Muscle of back (tissue), 11 donors: Measurements from ENCODE around the gene CORO2B. TPM values are rescaled to one million over a fixed set of nuclear protein-coding genes. Genes with fewer than 3 reads are reported as not detected.
"Not testable (repeated sequence)": the region's sequence is repeated elsewhere in the genome, so short reads cannot be mapped to it uniquely, and the experiment has no call there.

Experiments
- DNase-seq, 3 donors: peaks; one replicate each; pipeline versions ENCODE4 v3.0.0 to v3.0.0-alpha.2; 2013
- polyA plus RNA-seq, 10 donors: library from polyadenylated mRNA; unstranded; fragments of 120-200 nt; gene quantifications; one replicate each; pipeline ENCODE4 v1.2.1, GENCODE V29; 2013; ENCODE audit not compliant: insufficient read length in 10 of 10

The CORO2B gene
- polyA plus RNA-seq, 10 donors: 4.9 to 7.5 (median 6.0) TPM

- DNase-seq: peak in 2 of 3 donors; percentile 0 to 57
Measured at GRCh38 chr15:68644083-68644904, 65.5 kb downstream of the CORO2B start.

DNA sequence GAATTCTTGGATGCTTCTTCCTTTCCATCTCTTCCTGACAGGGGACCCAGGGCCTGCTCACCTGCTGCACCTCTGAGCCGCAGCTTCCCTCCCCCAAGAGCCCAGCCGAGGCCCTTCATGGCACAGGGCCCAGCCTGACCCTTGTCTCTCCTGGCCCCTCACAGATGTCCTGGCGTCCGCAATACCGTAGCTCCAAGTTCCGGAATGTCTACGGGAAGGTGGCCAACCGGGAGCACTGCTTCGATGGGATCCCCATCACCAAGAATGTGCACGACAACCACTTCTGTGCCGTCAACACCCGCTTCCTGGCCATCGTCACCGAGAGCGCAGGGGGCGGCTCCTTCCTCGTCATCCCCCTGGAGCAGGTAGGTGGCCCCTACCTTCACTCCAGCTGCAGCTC lies 66.2 kb downstream of the CORO2B start:
- no peak for DNase-seq

DNA sequence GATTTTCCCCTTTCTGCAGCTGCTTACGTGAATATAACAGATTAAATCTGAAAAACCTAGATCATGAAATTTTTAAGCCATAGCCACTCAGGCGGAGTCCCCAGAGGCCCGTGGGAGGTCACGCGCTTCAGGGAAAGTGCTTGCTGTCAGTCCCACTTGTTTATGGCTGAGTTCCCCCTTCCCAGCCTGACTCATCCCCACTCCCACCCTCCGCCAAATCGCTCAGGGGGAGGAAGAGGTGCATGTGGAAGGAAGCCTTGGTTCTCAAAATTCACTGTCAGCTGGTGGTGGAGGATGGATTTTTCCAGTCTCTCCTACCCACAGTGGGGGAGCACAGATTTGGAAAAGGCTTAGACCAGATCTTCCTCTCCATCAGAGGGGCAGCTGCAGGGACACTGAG lies 67.4 kb downstream of the CORO2B start:
- peak in 1 of 3 donors; percentile 39 for DNase-seq

- DNase-seq: no peak
Measured at GRCh38 chr15:68646696-68647095, 67.9 kb downstream of the CORO2B start.

GRCh38 chr15:68647361-68647760 lies 68.6 kb downstream of the CORO2B start:
- DNase-seq: not testable (repeated sequence)

DNA sequence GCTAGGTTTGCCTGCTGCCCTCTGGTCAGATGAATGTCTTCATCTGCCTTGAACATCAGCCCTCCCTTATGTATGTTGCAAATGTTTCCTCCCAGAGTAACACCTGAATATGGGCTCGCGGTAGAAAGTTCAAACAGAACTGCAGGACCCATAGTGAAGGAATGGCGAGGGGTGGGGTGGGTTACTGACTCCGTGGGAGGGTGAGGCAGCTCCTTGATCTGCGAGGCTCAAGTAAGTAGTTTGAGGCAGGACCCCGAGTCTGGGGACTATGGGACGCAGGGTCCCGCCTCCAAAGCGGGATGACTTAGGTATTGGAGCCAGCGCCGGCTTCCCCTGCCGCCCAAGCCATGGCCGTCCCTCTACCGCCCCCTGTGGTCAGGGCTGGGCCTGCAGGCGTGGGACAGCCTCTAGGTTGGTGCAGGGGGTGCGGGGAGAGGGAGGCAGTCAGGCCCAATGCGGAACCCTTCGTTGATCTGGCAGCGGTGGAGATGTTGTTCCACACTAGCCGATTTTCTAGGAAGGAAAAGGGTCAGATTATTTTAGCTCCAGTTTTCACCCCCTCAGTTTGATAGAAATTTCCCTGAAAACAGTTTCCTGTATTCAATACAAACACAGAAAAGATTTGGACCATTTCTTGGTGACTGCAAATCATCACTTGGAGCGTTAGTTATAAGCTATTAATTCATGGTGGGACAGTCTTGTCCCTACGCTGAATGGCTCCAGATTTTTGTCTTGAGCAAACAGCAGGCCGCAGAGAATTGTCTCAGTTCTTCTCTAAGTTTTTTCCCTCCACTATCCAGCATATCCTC lies 72.3 kb downstream of the CORO2B start:
- DNase-seq: peak in 1 of 3 donors; percentile 47

- DNase-seq: peak in 1 of 3 donors; percentile 53
Measured at GRCh38 chr15:68651916-68652525, 73.2 kb downstream of the CORO2B start.

- DNase-seq: no peak
Measured at GRCh38 chr15:68653031-68653635, 74.3 kb downstream of the CORO2B start.

GRCh38 chr15:68653801-68654200 lies 75.0 kb downstream of the CORO2B start:
- peak in 1 of 3 donors; percentile 2 for DNase-seq

GRCh38 chr15:68654786-68655560 lies 76.2 kb downstream of the CORO2B start:
- peak in 1 of 3 donors; percentile 1 for DNase-seq

DNA sequence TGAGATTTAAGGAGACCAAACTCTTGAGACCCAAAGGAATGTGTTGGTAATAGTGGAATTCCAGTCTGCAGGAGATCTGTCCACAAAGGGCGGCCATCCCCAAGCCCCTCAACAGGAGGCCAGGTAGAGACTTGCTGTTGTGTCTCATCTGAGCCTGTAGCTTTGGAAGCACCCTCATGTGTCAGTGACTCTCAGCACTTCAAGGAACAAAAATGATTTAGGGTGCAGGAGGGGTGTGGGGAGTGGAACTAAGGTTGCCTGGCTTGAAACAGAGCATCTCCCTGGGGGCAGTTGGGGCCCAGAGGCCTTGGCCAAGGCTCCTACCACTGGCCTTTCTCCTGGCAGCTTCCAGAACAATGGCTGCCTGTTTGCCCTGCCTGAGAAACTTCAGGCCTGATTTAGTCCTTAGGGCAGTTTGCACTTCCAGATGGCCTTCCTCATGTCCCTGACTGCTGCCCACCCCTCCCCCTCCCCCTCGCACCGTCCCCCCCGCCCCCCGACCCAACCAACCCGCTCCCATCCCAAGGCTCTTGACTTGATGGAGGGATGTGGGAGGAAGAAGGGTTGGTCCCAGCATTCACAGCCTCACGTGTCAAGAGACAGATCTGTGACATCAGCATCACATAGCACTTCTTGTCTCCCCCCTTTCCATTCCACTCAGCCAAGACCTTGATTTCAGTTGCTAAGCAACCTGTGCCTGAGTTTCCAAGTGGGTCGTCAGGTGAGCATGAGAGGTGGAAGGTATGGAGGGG lies 77.1 kb downstream of the CORO2B start:
- DNase-seq: peak in 1 of 3 donors; percentile 1

- no peak for DNase-seq
Measured at GRCh38 chr15:68656438-68656739, 77.6 kb downstream of the CORO2B start.

DNA sequence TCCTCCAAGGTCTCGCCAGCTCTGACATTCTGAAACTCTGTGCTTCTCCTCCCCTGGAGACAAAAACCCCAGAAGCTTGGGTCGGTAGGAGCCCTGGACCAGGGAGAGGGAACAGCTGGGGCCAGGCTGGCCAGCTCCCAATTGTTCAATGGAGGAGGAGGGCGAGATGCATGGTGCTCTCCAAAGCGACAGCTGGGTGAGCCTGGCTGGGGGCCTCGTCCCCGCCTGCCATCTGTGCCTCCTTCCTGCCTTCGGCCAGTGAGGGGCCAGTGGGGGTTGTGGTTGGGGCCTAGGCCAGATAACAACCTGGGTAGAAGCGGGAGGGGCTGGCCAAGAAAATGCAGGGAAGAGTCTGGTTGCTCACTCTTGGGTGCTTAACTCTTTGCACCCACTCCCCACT lies 79.4 kb downstream of the CORO2B start:
- peak in 1 of 3 donors; percentile 62 for DNase-seq

DNA sequence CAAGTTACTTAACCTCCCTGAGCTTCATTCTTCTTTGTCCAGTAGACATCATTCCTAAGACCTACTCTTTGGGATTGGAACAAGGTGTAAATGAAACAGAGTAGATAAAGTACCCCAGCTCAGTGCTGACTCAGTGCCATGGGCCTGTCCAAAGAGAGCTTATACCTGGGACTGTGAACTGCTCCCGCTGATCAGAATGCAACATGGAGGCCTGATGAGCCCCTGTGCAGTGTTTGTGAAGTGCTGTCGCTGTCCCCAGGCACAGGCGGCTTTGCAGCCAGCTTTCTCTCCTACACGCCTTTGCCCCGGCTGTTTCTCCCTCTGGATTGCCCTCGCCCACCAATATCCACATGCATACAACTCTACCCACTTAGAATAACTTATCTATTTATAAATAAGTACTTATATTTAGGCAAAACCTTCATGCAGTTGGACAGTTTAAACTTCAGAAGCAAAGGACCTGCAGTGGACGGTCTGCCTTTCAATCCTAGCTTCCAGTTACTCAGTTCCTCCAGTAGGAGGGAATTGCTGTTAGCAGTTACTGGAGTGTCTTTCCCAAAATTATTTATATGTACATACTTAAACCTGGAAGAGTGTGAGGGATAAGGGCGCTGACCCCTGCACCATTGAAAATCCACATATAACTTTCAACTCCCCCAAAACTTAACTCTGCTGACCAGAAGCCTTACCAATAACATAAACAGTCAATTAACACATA lies 80.0 kb downstream of the CORO2B start:
- peak in 1 of 3 donors; percentile 5 for DNase-seq

DNA sequence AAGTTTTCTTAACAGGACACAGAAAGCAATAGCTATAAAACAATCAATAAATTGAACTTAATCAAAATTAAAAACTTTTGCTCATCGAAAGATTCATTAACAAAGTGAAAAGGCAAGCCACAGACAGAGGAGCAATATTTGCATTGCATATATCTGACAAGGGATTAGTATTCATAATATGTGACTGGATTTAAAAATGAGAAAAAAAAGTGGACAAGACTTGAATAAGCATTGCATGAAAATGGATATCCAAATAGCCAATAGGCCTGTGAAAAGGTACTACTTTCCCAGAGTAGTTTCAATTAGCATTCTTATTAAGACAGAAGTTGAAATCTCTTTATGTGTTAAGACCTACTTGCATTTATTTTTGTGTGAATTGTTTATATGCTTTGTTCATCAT lies 84.7 kb downstream of the CORO2B start:
- no peak for DNase-seq

DNA sequence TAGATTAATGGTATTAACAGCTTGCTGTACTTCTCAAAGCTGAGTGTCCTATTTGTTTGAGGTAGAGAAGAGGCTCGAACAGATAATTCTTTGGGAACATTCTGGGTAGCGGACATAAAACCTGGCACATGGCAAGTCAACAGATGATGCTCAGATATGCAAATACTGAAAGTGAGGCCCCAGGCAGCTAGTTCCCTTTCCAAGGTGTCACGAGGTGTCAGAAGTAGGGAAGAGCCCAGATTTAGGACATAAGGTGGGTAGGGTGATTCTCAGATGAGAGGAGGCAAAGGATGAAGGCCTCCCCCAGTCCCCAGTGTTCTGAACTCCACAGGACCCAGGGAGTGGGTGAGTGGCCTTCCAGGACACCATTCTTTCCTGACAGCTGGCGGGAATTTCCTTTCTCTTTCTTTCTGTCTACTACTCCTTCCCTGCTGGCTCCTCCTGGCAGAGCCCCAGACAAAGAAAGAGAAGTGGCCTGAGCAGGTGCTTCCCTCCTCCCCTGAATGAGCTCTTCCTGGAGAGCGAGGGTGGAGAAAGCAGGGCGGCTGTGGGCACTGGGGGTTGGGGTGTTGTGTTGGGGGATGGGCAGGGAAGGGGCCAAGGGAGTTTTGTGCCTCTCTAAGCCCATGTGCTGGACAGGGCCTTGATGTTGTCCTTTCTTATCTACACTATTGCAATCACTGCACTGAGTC lies 87.5 kb downstream of the CORO2B start:
- DNase-seq: no peak

- DNase-seq: no peak
Measured at GRCh38 chr15:68666812-68667450, 88.1 kb downstream of the CORO2B start.

- no peak for DNase-seq
Measured at GRCh38 chr15:68667800-68668625, 89.2 kb downstream of the CORO2B start.
